ENCODE data around the gene SHBG. TPM values are rescaled to one million over a fixed set of nuclear protein-coding genes. Genes with fewer than 3 reads are reported as not detected.

The SHBG gene
- polyA plus RNA-seq, 1 donor (not counting 4 experiments of a cell fraction or from before 2014, with no cell fraction given): 0.14 TPM

GRCh38 chr17:7589891-7590691 lies 39.8 kb upstream of the SHBG start, which contains the start of gene SOX15:
Gene SOX15, minus strand, starts transcription at chr17:7590094. Its CDS starts 418 bp downstream, at chr17:7589676.
- dilution Hi-C loops (cut with MboI; ENCODE audit: extremely low pct_ligation_motif_present, low sequenced_read_pairs): no loop called here
- Histone ChIP-seq H4K20me1 (ENCODE audit: control insufficient read depth, extremely low read depth, insufficient read depth, low read length) (no peaks in the 10 kb centered on the region), H3K9ac (ENCODE audit: control insufficient read depth, extremely low read depth, insufficient read depth, low read length) (peak within 1 kb of the TSS; percentile 91), H3K36me3 (ENCODE audit: control insufficient read depth in 2 of 2, extremely low read depth in 1 of 2, insufficient read depth in 2 of 2, low read length in 2 of 2) (peaks cover 36 to 56% of the 10 kb centered on the region in 2 experiments), H3K79me2 (ENCODE audit: control insufficient read depth, insufficient read depth, low read length) (peaks cover 39% of the 10 kb centered on the region), H3K4me2 (ENCODE audit: control insufficient read depth, extremely low read depth, insufficient read depth, low read depth, low read length) (peak within 1 kb of the TSS; percentile 97), H3K4me1 (ENCODE audit: control insufficient read depth, extremely low read depth, insufficient read depth, low read length) (peaks cover 31% of the 10 kb centered on the region), H3K9me3 (ENCODE audit: control insufficient read depth, low read depth, low read length) (no peaks in the 10 kb centered on the region), H3K9me1 (ENCODE audit: control insufficient read depth, extremely low read depth, insufficient read depth, low read length) (no peaks in the 10 kb centered on the region), H3K27me3 (ENCODE audit: control insufficient read depth, extremely low read depth, insufficient read depth, low read length) (no peaks in the 10 kb centered on the region), H2AFZ (ENCODE audit: control insufficient read depth, low read length) (no peak within 1 kb of the TSS), H3K27ac (ENCODE audit: control insufficient read depth, insufficient read depth, low read length) (peak within 1 kb of the TSS; percentile 99), H3K4me3 (ENCODE audit: control insufficient read depth in 2 of 3, extremely low read depth in 1 of 3, insufficient read depth in 2 of 3, low read depth in 1 of 3, low read length in 3 of 3) (peak within 1 kb of the TSS; percentile 78 to 98 (median 92))
- TF ChIP-seq CTCF (optimal IDR thresholded peaks at IDR 0.05 in 1 of 3, IDR thresholded peaks at IDR 0.05 in 1 of 3, conservative IDR thresholded peaks at IDR 0.05 in 1 of 3; ENCODE audit: extremely low read depth in 1 of 3, insufficient read depth in 2 of 3, low read length in 3 of 3): peak in 1 of 3 experiments; percentile 5
- TF ChIP-seq EZH2 (IDR thresholded peaks at IDR 0.05; ENCODE audit: low read length): no peak
- DNase-seq (ENCODE audit: low read depth, low spot score): no peak
- peak; percentile 20 for FAIRE-seq

DNA sequence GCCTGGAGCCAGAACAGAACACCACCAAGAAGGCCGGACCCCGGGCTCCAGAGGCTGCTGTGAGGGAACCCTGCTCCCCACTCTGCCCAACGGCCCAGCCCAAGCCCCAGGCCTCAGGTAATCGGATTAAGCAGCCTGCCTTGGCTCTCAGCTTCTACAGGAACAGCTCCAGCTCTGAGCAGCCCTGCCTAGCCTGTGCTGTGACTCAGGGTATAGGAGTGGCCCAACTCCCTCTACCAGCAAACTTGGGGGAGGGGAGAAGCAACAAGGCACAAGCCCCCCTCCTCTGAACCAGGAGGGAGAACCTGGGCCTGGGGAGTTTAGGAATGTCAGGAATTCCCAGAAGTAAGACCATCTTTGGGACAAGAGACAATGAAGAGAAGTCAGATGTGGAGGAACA lies 39.2 kb upstream of the SHBG start:
- Histone ChIP-seq H3K36me3 (ENCODE audit: control insufficient read depth in 2 of 2, extremely low read depth in 1 of 2, insufficient read depth in 2 of 2, low read length in 2 of 2) (peaks cover 42 to 54% of the 10 kb centered on the region in 2 experiments), H3K4me3 (ENCODE audit: control insufficient read depth in 2 of 3, extremely low read depth in 1 of 3, insufficient read depth in 2 of 3, low read depth in 1 of 3, low read length in 3 of 3) (peak overlapping the region; percentile 67 to 92 (median 67)), H2AFZ (ENCODE audit: control insufficient read depth, low read length) (no peak overlapping the region), H3K4me2 (ENCODE audit: control insufficient read depth, extremely low read depth, insufficient read depth, low read depth, low read length) (peak overlapping the region; percentile 97), H3K79me2 (ENCODE audit: control insufficient read depth, insufficient read depth, low read length) (peaks cover 32% of the 10 kb centered on the region), H3K4me1 (ENCODE audit: control insufficient read depth, extremely low read depth, insufficient read depth, low read length) (peaks cover 31% of the 10 kb centered on the region), H3K9me3 (ENCODE audit: control insufficient read depth, low read depth, low read length) (no peaks in the 10 kb centered on the region), H3K9ac (ENCODE audit: control insufficient read depth, extremely low read depth, insufficient read depth, low read length) (peak overlapping the region; percentile 91), H4K20me1 (ENCODE audit: control insufficient read depth, extremely low read depth, insufficient read depth, low read length) (no peaks in the 10 kb centered on the region), H3K27ac (ENCODE audit: control insufficient read depth, insufficient read depth, low read length) (peak overlapping the region; percentile 99), H3K9me1 (ENCODE audit: control insufficient read depth, extremely low read depth, insufficient read depth, low read length) (no peaks in the 10 kb centered on the region), H3K27me3 (ENCODE audit: control insufficient read depth, extremely low read depth, insufficient read depth, low read length) (no peaks in the 10 kb centered on the region)
- DNase-seq (ENCODE audit: low read depth, low spot score) (no peak), FAIRE-seq (peak; percentile 90)
- no peak for TF ChIP-seq EZH2 (IDR thresholded peaks at IDR 0.05; ENCODE audit: low read length)
- TF ChIP-seq CTCF (optimal IDR thresholded peaks at IDR 0.05 in 1 of 3, IDR thresholded peaks at IDR 0.05 in 1 of 3, conservative IDR thresholded peaks at IDR 0.05 in 1 of 3; ENCODE audit: extremely low read depth in 1 of 3, insufficient read depth in 2 of 3, low read length in 3 of 3): no peak
- dilution Hi-C loops (cut with MboI; ENCODE audit: extremely low pct_ligation_motif_present, low sequenced_read_pairs): no loop called here
